HG03378 (cell line): ENCODE data around the gene LRCOL1.

Experiments
- ATAC-seq: cut with Tn5 transposase; IDR thresholded peaks from one replicate; pipeline ENCODE4 v1.9.1; 2021; ENCODE audit warnings: mild to moderate bottlenecking, moderate library complexity; ENCODE audit not compliant: unreplicated experiment

Gene LRCOL1

DNA sequence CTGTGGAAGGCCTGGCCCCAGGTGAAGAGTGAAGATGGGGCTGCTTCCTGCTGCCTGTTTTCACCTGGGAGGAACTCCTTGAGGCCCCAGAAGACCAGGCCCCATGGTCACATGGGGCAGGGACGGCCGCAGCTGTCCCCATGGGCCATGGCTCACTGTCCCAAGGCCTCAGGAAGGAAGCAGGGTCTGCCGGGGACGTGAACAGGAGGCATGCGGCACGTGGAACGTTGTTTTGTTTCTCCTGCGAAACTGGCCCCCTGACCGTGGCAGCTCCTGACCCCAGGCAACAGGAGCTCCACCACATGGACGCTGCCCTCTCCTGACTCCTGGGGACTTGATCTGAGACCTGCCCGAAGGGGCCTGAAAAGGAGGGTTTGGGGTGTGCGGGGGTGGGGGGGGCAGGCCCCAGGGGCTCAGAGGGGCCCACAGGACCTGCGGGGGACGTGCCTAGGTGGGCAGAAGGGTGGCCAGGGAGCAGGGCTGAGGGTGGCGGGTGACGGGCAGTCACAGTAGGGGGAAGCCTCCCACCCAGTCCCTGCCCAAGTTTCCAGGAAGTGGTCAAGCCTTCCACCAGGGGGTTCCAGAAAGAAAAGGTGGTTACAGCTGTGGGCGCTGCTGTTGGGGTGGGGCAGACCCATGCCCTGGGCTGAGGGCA is 41.4 kb downstream of the LRCOL1 start:
- ATAC-seq, result no peak

DNA sequence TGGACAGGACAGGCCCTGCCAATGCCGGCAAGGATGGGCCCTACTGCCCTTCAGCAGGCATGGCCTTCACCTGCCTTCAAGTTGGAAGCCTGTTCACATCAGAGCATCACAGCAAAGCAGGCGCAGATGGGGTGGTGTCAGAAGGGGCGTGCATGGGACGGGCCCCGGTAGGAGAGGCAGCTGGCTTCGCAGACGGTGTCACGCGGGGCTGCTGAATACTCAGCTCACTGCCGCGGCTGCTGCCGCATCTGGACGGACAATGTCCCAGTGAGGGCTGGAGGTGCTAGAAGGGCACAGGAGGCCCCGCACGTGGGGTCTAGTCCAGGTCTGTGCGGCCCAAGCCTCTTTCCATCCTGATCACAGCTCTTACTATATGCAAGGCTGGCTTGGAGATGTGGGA is 42.1 kb downstream of the LRCOL1 start:
- ATAC-seq, result no peak

DNA sequence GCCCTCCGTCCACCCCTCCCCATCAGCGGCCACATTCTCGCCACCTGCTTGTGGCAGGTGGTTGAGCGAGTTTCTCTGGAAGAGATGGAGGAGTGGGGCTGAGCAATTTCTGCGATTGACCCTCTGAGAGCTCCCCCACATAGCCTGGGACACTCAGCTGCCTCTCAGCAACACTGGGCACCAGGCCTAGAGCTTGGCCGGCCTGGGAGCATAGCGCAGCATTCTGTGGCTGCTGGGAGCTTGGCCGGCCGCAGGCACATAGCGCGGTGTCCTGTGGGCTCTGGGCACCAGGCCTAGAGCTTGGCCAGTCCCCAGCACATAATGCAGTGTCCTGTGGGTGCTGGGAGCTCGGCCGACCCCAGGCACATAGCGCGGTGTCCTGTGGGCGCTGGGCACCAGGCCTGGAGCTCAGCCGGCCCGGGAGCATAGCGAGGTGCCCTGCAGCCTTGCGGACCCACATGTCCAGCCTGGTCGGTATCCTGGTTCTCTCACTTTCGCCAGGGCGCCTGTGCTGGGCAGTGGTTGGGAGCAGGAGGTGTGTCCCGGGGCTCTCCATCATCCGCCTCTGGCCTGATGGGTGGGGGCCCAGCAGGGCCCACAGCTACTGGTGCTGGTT is 43.8 kb downstream of the LRCOL1 start:
- no peak for ATAC-seq

DNA sequence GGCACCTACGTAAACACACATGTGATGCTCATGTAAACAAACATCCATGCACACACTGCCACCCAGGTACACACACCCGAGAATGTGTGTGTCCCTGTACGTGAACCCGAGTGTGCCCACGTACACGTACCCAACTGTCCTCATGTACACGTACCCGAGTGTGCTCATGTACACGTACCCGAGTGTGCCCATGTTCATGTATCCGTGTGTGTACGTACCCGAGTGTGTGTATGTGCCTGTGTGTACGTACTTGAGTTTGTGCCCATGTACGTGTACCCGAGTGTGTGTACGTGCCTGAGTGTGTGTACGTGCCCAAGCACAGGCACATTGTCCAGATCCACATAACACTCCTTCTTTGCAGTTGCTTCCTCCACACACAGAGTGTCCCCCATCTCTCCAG is 45.0 kb downstream of the LRCOL1 start:
- ATAC-seq, result no peak

DNA sequence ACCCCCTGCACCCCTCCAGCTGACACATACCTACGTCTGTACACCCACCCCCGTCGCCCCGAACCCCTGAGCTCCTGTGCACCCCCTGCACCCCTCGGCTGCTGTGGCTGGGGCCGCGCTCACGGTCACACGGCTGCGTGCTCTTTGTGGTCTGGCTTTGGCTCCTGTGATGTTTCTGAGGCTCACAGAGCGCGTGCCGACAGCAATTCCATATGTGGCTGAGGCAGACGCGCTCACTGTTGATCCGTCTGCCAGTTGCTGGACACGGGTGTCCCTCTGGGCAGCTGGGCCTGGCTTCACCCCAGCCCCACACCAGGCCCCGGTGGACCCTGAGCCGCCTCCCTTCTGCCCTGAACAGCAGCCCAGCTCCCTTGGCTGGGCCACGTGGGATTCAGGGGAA is 46.5 kb downstream of the LRCOL1 start:
- no peak for ATAC-seq

DNA sequence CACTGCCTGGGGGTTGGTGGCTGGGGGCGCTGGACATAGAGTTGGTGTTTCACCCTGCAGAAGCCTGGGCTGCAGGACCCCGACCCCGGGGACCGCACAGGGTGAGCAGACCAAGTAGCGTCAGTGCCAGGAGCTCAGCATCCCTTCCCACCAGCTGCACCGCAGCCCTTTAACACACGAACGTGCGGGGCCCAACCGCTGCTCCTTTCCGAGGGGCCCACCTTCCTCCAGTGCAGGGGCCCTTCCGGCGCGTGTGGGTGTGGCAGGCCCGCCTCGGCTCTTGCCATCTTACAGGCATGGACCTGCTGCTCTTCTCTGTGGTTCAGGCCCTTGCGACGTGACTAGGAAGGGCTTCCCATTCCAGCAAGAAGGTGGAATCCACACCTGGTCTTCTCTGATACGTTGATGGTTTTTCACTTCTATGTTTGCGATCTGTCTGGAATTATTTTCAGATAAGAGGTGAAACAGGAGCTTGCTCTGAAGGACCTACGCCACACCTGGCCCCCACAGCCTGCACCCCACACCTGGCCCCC is 47.8 kb downstream of the LRCOL1 start:
- no peak for ATAC-seq

DNA sequence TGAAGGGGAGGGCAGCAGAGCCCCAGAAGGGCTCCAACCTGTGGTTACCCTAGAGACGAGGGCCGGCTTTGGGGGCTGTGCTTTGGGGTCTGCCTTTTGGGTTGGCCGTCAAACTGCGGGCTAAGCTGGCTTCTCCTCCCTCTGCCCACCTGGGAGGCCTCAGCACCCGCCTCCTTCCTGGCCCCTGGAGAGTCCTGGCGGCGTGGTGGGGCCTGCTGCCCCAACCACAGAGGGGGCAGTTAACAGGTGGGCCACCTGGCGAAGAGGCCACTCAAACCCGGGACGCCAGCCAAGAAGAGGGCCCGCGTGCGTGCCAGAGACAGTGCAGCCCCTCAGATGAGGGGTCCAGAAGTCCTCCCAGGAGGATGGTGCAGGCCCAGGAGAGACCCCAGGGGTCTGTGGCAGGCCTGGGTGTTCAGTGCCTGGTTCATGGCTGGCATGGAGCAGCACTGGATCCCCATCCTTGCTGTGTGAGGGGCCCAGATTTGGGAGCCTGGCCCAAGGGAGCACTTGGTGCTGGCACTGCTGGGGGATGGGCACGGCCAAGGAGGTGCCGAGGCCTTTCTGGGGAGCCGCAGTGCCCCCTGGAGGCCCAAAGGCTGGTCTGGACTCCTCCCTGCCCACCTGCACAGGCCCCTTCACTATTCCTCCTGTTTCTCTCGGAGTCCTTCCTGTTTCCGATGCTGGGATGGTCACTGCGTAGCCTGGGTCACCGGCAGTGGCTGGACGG is 48.8 kb downstream of the LRCOL1 start:
- no peak for ATAC-seq

DNA sequence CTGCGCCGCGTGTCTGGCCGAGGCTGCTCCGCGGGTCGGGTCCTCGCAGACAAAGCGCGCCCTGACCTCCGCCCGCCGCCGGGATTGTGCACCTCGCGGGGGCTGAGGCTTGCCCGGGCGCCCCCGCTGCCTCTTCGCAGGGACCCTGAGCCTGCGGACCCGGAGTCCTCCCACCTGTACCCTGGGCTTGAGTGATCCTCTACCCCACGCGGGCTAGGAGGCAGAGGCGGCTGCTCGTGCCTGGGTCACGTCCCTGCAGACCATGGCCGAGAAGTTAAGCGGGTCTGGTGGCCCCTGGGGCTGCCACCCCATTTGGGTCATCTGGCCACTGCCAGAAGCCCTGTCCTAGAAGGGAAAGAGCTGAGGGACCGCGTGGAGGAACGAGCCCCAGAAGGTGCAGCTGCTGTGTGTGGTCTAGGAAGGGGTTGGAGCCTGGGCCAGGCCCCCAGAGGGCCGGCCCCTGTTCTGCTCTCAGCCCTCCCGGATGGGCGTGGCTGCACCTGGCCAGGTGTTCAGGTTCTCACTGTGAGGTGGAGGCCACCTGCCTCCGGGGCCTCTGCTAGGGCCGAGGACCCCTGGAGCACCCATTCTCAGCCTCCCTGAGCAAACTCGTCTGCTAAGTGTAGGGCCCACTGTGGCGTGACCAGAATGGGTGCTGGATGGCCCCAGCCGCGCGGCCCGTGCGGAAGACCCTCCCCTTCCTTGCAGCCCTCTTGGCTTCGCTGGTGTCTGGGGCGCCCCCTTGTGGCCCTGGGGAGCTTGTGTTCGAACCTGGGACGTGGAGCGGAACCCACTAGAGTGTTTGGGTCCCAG is 49.6 kb downstream of the LRCOL1 start:
- no peak for ATAC-seq

DNA sequence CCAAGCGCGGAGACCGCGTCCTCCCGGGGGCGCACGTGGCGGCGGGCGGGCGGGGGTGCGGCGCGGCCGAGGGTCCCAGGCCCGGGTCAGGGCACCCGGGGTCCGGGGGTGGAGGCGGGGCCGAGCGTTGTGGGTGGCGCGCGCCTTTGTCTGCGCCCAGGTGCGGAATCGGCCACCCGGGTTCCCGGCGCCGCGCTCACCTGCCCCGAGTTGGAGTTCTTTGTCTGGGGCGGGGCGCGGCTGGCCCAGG is 50.1 kb downstream of the LRCOL1 start:
- no peak for ATAC-seq

DNA sequence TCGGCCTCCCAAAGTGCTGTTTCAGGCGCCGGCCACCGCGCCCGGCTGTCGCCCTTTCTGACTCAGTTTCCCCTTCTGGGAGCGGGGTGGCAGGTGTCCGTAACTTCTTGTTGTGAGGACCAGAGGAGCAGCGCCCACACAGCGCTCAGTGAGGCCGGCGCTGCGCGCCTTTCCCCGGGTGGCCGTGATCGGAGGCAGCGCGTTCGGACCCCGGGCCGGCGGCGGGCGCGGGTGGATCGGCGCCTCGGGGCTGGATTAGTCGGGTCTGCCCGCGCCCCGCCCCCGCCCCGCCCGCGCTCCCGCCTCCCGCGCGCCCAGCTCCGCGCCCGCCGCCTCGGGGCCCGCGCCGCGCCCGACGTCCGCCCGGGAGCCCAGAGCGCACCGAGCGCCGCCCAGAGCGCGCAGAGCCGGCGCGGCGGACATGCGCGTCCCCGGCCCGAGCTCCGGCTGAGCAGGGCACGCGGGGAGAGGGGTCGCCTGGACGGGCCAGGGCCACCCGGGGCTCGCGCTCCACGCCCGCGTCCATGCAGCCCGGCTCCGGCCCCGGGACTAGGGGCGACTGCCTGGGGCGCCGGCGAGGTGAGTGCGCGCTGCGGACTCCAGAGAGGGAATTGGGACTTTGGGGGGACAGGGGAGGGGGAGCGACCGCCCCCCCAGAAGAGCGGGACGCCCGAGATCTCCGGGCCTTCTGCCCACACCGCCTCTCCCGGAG is 50.6 kb downstream of the LRCOL1 start:
- ATAC-seq, result no peak

DNA sequence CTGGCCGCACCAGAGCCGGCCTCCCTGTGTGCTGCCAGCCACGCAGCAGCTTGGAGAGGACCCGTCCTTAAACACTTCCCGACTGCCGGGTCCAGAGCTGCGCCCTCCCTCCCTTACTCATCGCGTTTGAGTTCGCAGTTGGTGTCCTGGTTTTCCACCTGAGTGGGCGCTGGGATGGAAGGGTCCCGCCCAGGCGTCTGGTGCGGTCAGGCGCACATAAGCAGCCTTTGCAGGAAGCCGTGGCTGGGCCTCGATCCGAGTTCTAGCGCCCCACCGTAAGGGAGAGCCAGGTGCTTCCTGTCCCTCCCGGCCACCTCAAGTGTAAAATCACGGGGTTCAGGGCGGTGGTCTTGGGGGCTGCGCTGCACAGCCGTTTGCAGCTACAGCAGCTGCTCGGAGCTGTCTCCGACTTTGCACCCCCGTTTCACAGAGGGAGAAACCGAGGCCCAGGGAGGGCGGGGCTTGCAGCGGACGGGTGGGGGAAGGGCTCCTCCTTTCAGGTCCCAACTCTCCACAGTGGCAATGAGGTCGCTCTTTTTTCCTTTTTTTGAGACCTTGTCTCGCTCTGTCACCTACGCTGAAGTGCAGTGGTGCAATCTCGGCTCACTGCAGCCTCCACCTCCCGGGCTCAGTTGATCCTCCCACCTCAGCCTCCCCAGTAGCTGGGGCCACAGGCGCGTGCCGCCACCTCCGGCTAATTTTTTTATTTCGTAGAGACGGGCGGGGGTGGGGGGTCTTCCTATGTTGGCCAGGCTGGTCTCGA is 51.3 kb downstream of the LRCOL1 start:
- ATAC-seq, result no peak

DNA sequence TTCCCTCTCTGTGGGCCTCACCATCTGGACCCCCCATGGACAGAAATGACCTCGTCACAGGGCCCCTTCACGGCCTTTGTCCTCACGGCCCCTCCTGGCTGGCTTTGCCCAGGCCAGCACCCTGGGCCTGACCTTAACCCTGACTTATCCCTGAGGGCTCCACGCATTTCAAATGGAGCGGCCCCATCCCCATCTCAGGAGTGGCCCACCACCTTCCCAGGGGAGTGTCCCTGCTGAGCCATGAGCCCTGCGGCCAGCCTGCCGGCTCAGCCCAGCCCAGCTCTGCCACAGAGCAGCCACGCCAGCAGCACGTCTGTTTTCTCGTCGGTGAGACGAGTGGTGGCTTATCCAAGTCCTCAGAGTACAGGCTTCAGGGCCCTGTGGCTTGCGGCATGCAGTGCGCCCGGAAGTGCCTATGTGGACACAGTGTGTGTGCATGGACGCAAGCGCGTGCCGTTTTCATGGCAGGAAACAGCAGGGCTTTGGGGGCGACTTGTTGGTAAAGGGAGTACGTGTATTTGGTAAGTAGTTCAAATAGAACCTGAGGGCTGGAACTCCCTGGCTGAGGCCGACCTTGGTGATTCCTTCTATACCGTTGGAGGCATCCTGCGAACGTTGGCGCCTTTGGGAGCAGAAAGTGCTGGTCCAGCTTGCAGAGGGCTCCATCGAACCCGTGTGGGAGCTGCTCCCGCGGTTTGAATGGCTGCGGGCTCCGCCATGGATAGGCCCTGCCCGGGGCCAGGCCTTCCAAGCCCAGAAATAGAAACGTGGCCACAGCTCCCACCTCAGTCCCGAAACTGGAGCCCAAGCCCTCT is 52.1 kb downstream of the LRCOL1 start:
- no peak for ATAC-seq

DNA sequence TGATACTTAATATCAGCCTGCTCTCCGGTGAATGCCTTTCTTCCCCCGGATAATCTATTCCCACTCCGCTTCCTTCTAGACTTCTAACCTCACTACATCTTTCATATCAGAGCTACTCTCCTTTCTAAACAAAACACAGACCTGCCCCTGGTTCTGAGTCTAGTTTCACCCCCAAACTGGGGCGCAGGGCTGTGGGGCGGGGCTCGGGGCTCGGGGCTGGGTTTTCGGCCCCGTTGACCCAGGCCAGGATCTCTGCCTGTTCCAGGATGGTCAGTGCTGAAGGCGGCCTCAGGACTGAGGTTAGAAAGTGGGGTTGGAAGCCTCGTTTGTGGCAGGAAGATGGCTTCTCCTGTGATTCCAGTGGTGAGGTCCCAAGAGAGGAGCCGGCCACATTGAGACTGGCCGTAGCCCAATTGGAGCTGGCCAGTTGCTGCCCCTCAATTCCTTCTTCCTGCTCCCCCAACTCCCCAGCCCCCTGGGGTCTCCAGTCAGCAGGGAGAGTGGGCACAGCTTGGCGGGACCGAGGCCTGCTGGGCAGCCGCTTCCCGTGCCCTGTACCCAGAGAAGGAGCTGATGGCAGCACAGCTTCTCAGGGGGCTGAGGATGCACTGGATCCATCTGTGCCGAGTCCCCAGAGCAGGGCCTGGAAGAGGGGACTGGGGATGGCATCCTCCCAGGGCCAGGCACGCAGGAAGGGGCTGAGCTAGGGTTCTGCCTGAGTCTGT is 52.9 kb downstream of the LRCOL1 start:
- no peak for ATAC-seq

DNA sequence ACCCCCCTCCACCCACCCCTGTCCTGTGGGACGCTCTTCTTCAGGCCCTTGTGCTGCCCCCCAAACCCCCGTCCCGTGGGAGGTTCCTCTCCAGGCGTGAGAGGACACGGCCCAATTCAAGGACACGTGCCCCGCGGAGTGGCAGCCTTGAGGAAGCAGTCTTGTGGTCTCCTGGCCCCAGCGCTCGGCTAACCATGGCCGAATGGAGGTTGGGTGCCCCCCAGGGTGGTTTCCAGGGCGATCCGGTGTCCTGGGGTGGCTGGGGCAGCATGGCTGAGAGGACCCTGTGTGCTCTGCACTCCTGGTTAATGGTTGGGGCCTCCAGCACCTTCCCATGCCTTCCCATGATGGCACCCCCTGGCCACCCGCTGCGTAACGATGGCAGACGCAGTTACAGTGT is 53.6 kb downstream of the LRCOL1 start:
- no peak for ATAC-seq

DNA sequence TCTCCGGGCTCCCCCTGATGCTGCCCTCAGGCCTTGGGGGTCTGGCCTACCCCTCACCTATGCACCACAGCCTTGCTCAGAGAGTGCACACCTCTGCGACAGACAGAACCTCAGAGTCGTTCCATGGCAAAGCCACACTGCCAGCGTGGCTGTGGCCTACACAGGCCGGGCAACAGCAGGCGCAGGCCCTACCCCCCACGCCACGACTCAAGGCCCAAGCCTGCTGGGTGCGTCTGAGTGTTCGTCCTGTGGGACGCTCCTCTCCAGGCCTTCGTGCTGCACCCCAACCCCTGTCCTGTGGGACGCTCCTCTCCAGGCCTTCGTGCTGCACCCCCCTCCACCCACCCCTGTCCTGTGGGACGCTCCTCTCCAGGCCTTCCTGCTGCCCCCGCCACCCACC is 54.2 kb downstream of the LRCOL1 start:
- no peak for ATAC-seq

DNA sequence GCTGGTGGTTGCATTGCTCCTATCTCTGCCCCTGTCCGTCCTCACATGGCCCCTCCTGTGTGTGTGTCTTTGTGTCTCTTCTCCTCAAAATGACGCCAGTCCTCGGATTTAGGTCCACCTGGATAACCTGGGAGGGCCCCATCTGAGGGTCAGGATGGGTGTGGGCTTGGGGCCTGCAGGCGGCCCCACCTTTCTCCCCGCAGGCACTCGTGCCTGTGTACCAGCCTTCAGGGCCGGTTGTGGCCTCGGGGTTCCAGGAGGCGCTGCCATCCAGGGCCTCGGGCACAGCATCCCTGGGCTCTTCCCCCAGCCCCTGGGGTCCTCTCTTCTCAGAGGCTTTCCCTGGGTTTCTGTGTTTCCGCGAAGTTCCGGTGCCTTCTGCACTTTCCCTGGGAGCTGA is 54.7 kb downstream of the LRCOL1 start:
- no peak for ATAC-seq

DNA sequence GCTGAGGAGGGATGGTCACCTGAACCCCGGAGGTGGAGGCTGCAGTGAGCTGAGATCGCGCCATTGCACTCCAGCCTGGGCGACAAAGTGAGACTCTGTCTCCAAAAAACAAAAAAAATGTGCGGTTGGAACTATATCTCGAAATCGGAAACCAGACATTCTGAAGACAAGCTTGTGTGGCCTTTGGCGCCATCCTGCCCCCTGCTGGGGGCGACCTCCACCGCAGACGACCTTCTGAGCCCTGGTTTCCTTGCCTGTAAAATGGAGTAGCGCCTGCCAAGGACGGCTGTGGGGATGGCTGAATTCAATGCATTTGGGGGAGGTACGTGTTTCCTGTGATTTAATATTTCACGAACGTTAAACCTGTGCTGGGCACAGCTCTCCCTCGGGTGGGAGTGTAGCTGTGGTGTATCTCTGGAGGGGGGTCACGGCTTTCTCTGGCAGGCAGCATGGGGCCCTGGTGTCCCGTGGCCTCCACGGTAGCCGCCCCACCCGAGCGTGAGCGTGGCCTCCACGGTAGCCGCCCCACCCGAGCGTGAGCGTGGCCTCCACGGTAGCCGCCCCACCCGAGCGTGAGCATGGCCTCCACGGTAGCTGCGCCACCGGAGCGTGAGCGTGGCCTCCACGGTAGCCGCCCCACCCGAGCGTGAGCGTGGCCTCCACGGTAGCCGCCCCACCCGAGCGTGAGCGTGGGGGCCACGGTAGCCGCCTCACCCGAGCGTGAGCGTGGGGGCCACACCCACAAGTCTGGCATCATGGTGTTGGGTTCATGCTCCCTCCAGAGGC is 55.3 kb downstream of the LRCOL1 start:
- no peak for ATAC-seq
